ENCODE data around the gene ADAMTS14.

The ADAMTS14 gene

GRCh38 chr10:70748801-70749573 lies 76.7 kb downstream of the ADAMTS14 start:
- FAIRE-seq (no peak), DNase-seq (ENCODE audit: low spot score) (no peak)

DNA sequence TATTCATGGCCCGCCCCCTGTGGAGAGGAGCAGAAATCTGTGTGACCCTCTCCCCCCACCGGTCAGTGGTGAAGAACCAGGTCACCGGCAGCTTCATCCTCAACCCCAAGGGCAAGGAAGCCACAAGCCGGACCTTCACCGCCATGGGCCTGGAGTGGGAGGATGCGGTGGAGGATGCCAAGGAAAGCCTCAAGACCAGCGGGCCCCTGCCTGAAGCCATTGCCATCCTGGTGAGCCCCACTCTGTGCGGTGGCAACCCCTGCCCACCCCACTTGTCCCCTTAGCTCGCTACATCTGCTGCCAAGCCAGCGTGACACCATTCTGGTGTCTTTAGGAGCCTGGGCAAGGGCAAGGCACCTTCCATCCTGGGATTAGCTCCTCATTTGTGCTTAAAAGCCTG lies 77.5 kb downstream of the ADAMTS14 start:
- no peak for DNase-seq (ENCODE audit: low spot score)
- no peak for FAIRE-seq

DNA sequence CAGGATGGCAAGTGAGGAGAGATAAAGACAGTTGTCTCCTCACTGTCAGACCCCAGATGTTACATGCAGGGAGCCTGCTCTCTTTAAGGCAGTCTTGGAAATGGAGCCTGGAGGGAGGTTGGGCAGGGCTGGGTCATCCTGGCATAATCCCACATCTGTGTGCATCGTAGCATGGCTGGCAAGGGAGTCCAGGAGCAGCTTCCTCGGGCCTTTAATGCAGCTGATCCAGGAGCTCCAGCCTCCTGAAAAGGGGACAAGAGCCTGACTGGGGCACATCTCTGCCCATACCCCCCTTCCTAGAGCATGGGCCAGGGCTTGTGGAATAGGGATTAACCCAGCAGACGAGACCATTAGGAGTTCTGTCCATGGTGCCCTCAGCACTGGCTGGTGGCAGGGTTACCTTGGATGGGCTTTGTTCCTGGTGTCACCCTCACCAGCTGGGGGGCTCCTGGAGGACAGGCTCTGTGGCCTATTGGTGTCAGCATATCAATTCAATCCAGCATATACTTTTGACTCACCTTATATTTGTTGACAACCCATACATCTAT lies 77.9 kb downstream of the ADAMTS14 start:
- FAIRE-seq (peak; percentile 86), DNase-seq (ENCODE audit: low spot score) (no peak)

- FAIRE-seq (no peak), DNase-seq (ENCODE audit: low spot score) (no peak)
Measured at GRCh38 chr10:70751356-70751755, 79.0 kb downstream of the ADAMTS14 start.

DNA sequence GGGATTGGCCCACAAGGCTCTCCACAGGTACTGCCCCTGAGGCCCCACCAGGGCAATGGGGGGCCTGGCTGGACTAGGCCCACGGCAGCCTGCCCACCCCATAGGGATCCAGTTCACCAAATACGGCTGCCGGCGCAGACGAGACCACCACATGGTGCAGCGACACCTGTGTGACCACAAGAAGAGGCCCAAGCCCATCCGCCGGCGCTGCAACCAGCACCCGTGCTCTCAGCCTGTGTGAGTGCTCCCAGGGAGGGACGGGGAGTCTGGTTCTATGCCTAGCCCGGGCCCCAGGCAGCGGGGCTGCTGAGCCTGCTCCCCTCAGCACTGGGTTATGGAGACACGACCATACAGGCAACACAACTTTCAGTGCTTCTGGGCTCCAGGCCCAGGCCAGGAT lies 79.7 kb downstream of the ADAMTS14 start:
- DNase-seq (ENCODE audit: low spot score) (no peak), FAIRE-seq (peak; percentile 61)

DNA sequence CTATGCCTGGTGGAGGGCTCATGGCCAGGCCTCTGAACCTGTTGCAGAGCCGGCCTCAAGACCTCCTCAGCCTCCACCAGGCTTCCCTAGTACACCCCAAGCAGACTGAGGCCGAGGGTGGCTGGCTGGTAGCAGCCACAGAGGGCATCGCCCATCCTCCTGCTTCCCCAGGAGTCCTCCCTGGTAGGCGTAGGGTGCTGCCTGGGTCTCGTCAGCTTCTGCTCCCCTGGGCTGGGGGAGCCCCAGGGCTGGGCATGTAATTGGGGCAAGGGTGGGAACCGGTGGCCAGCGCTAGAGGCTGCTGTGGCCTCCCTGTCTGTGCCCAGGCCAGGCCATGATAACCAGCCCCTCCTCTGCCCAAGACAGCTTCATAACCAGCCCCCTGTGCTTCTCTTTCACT lies 80.3 kb downstream of the ADAMTS14 start:
- FAIRE-seq (no peak), DNase-seq (ENCODE audit: low spot score) (no peak)

DNA sequence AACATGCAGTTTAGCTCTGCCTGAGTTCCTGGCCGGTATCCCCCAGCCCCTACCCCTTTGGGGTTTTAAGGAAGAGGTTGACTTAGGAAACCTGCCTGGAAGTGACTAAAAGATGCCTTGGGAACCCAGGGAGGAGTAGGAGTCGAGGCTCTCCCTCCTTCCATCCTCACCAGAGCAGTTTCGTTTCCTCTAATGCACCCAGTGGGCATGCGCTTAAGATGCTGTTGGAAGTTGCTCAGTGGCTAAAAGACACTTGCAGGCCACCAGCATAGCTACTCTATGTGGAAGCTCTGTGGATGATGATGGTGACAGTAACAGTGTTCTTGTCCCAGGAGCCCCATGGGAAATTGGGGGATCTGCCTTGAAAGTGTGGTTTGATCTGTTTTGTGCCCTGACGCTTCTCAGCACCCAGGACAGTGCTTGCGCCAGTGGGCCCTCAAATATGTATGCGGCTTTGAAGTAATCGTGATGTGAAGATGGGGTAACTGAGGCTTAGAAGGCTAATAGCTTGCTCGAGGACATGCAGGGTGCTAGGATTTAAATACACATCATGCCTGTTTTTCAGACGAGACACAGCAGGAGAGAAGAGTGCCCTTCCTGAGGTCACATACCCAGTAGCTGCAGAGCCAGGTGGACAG lies 80.8 kb downstream of the ADAMTS14 start:
- no peak for DNase-seq (ENCODE audit: low spot score)
- FAIRE-seq = no peak

- FAIRE-seq (peak; percentile 46), DNase-seq (ENCODE audit: low spot score) (no peak)
Measured at GRCh38 chr10:70753841-70754621, 81.7 kb downstream of the ADAMTS14 start.

DNA sequence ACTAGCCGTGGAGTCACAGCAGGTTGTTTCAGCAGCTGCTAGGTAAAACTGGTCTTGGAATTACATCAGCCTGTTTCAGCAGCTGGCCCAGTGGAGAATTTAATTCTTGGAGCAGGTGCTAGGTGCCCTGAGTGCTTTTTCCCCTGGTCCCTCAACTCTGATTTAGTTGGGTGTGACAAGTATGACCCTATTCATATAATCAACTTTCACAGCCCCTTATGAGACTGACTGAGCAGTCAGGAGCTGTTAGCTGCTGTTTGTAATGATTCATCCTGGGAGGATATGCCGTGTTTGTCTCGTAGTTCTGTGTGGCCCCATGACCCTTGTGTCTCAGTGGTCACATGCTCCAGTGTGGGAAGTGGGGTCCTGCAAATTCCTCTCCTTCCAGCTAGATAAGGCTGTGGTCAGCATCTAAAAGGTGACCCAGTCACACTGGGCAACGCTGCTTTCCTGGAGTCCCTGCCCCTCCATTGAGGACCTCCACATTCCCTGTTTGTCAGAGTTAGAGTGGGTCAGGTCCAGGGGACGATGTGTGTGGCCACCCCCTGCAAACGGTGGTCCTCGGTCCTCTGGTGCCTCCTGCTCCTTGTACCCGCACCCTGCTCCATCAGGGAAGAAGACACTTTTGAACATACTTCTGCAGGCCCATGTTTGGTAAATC lies 84.5 kb downstream of the ADAMTS14 start:
- FAIRE-seq = no peak
- no peak for DNase-seq (ENCODE audit: low spot score)

- DNase-seq (ENCODE audit: low spot score) (no peak), FAIRE-seq (peak; percentile 37)
Measured at GRCh38 chr10:70757856-70758255, 85.5 kb downstream of the ADAMTS14 start.

DNA sequence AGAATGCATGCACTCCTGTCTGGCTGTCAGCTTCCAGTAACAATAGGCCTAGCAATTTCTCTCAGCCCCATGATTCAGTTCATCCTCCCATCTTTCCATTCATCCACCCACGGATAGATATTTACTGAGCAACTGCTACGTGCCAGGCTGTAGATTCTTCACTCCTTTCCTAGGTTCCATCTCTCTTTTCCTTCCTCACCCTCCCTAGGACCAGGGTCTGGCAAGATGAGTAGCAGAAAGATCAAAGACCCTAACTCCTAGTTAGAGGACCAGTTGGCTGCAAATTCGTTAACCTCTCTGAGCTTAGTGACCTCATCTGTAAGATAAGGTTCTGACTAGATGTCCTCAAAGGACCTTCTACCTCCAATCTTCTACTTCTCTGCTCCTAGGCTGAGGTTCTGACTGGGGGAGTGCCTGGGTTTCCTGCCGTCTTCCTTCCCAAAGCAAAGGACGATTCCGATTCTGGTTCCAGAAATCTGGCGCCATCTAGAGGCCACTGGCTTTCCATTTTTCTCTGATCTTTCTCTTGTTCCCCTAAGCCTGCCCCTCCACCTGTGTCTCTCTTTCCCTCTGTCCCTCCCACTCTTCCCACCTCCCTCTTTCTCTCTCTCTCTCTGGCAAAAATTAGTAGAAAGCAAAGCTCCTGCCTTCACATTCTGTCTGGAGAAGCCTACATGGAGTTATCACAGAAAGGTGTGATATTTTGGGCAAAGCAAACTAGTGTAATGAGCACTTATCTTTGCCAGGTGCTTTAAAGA lies 86.6 kb downstream of the ADAMTS14 start:
- no peak for FAIRE-seq

GRCh38 chr10:70759781-70760180 lies 87.5 kb downstream of the ADAMTS14 start:
- FAIRE-seq (no peak), DNase-seq (ENCODE audit: low spot score) (no peak)

More for the DNA sequence above, 86.6 kb downstream of the ADAMTS14 start:
- DNase-seq (ENCODE audit: low spot score) = peak; percentile 86

GRCh38 chr10:70760271-70760787 lies 88.0 kb downstream of the ADAMTS14 start:
- no peak for FAIRE-seq
- DNase-seq (ENCODE audit: low spot score) = no peak

GRCh38 chr10:70761031-70761601 lies 88.8 kb downstream of the ADAMTS14 start:
- DNase-seq (ENCODE audit: low spot score) = no peak
- no peak for FAIRE-seq

DNA sequence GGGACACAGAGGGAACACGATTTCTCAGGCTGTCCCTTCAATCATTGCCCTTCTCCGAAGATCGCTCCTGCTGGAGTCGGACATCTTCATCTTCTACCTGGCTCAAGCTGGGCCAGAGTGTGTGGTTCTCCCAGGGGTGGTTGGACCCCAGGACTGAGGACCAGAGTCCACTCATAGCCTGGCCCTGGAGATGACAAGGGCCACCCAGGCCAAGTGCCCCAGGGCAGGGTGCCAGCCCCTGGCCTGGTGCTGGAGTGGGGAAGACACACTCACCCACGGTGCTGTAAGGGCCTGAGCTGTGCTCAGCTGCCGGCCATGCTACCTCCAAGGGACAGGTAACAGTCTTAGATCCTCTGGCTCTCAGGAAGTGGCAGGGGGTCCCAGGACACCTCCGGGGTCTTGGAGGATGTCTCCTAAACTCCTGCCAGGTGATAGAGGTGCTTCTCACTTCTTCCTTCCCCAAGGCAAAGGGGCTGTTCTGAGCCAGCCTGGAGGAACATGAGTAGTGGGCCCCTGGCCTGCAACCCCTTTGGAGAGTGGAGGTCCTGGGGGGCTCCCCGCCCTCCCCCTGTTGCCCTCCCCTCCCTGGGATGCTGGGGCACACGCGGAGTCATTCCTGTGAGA lies 89.5 kb downstream of the ADAMTS14 start:
- no peak for FAIRE-seq
- no peak for DNase-seq (ENCODE audit: low spot score)

- FAIRE-seq (no peak), DNase-seq (ENCODE audit: low spot score) (no peak)
Measured at GRCh38 chr10:70762441-70763175, 90.3 kb downstream of the ADAMTS14 start.

DNA sequence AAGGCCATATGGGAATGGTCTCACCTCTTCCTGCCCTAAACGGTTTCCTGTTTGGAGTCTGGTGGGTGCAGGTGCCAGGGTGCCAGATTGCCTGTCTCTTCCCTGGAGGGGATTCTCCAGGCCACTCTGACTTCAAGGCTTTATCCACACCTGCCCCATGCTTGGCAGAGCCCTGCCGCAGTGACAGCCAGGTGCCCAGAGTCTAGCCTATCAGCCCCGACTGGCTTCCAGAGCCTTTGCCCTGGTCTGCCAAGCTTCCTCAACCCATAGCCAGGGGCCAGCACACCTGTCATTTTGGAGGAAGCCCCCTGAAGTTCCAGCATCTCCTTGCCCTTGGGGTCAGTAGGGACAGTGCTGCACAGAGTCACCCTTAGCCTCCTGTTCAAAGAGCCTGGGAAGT lies 91.3 kb downstream of the ADAMTS14 start:
- DNase-seq (ENCODE audit: low spot score) = no peak
- FAIRE-seq = no peak

- DNase-seq (ENCODE audit: low spot score) (no peak), FAIRE-seq (no peak)
Measured at GRCh38 chr10:70765794-70766594, 93.7 kb downstream of the ADAMTS14 start.

Measured in urothelium cell line (cell line).